Activated CD4-positive, alpha-beta T cell treated with anti-CD3 and anti-CD28 coated beads, Interleukin-2, amount 50 U/mL, for 16 hours (primary cell): ENCODE measurements around the gene CLEC9A.

Experiments
- DNase-seq: peaks from one replicate; pipeline ENCODE4 v3.0.0-alpha.2; 2020

CLEC9A gene

GRCh38 chr12:10113075-10113474 is 82.6 kb downstream of the CLEC9A start:
- DNase-seq = no peak

GRCh38 chr12:10113920-10114319 is 83.4 kb downstream of the CLEC9A start:
- no peak for DNase-seq

GRCh38 chr12:10115311-10115710 is 84.8 kb downstream of the CLEC9A start:
- no peak for DNase-seq
